ENCODE results near the gene CRYGS.

DNA sequence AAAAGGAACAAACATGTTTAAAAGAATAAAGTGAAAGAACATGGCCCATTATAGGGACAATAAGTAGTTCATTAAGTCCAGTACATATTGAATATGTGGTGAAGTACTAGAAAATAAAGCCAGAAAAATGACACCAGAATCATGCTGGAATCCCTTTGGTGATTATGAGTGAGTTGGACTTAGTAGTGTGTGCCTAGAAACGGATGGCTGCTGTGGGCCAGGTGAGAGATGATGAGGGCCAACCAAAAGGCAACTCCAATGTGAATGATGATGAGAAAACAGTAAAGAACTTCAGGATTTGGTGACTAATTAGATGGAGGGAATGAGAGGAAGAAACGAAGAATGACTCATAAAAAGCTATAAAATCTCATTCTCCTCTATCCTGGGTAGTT lies 3.3 kb downstream of the CRYGS start:
- no peak for TF ChIP-seq YY1 (IDR thresholded peaks at IDR 0.05; ENCODE audit: insufficient read depth, insufficient read length)
- no peak for TF ChIP-seq ZNF274 (IDR thresholded peaks at IDR 0.05; ENCODE audit: low read depth, low read length)

Data from NT2/D1 (cell line).